ENCODE data around the gene FAM180B. TPM values are rescaled to one million over a fixed set of nuclear protein-coding genes. Genes with fewer than 3 reads are reported as not detected.
"Not testable (repeated sequence)": the region's sequence is repeated elsewhere in the genome, so short reads cannot be mapped to it uniquely, and the experiment has no call there.

Gene FAM180B, protein sequence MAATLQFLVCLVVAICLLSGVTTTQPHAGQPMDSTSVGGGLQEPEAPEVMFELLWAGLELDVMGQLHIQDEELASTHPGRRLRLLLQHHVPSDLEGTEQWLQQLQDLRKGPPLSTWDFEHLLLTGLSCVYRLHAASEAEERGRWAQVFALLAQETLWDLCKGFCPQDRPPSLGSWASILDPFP
- total RNA-seq: not detected in 2 replicates

DNA sequence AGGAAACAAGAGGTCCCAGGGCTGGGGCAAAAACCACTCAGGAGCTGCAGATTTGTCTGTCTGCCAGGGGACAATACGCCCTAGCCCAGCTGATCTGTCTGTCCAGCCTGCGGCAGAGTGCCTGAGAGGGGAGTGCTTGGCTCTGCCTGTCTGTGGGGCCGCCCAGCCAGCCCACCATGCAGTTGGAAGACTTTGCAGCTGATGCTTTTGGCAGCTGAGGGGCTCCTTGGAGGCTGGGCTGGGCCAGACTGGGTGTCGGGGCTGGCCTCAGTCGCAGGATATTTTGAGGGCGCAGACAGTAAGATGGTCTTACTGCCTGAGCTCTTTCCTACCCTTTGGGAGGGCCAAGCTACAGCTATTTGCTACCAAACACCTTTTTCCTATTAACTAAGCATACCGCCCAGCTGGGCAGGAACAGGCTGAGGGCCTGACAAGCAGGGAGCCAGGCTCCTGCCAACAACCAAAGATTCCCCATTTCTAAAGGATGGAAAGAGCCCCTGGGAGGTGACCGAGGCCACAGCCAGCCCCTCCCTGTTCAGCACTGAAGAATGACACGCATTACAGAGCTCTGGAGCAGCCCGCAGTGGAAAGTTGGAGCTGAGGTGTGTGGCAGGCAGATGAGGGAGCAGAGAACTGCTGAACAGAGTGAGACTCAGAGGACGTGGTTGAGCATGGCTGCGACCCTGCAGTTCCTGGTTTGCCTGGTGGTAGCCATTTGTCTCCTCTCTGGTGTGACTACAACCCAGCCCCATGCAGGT lies at the start of gene FAM180B:
Gene FAM180B (plus strand): TSS at position 581 of the 758 bp plus-strand sequence. CDS start 91 bp downstream, at position 672.
- DNase-seq: no peak

DNA sequence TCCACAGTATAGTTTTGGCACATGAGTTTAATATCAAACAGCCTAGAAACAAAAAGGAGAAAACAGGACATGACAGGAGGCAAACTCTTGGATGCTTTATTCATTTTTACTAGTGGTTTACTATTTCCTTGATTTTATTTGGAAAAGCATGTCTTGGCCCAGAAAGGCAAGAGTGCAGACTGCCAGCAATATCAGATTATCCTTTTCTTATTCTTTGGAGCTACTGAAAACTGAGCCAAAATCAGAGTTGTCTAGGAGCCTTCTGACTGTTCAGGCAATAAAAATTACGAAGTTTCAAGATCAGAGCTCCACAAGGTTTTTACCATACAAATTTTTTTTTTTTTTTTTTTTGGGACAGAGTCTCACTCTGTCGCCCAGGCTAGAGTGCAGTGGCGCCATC lies 49.6 kb upstream of the FAM180B start:
- DNase-seq: no peak

DNA sequence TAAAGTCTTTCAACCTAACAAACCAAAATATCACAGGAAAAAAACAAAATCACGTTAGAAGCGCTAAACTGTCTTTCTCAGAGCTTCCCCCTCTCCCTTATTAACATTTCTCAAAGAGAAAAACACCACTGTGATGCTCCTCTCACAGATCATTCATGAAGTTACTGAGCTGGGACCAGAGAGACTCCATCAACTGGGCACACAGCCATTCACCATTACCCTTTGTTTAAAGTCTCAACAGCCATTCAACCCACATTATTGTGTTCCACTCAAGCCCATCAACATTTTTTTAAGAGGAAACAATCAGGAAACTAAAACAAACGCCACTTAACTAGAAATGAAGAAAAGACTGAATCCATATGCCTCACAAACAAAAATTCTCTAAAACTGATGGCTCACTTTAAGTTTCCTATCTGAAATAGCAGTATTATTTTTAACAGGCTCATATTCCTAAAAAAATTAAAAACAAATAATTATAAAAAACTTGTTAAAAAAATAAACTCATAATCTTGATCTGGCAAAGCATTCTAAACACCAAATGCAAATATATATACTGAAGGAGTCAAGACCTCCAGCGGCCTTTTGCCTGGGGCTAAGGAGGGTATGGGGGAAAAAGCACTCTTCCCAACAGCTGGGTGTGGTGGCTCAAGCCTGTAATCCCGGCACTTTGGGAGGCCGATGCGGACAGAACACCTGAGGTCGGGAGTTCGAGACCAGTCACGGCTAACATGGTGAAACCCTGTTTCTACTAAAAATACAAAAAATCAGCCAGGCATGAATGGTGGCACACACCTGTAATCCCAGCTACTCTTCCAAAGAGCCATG lies 47.5 kb upstream of the FAM180B start:
- peak; percentile 85 for DNase-seq

DNA sequence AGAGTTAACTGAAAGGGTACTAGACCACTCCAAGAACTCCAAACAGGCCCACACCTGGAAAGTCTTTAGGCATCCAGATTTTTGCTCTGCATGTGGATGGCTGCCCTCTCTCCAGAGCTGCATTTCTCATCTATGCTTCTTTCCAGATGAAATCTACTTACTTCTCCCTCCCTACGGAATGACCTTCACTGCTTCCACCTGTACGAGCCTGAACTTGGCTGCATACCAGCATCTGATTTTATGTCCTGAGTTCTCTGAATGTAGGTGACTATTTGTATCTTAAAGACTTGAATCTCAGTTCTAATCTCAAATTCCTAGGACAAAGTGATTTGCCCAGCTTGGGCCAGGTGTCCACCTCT lies 46.8 kb upstream of the FAM180B start:
- no peak for DNase-seq

DNA sequence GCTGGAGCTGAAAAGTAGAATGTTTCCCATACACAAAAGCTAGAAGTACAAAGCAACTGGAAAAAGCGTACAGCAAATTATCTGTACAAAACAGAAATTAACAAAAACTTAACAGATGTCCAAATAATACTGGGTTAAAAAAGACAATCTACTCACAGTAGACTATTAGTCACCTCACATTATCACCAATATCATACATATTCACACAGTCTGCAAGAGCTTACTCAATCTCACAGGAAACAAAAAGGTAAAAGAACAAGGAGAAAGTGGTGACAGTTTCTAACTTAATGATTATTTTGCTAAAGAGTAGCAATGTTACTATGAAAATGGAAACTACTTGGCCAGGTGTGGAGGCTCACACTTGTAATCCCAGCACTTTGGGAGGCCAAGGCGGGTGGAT lies 45.4 kb upstream of the FAM180B start:
- no peak for DNase-seq

DNA sequence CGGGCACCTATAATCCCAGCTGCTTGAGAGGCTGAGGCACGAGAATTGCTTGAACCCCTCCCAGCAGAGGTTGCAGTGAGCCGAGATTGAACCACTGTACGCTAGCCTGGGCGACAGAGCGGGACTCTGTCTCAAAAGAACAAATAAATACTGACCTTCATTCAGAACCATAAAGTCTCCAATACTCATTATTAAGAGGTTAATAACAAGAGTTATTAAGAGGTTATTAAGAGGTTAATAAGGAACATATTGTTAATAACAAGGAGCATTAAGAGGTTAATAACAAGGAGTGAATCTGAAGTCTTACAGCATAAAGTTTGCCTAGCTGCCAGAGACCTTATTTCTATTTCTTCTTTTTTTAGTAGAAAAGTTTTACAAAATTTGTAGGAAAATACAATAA lies 41.2 kb upstream of the FAM180B start:
- no peak for DNase-seq

DNA sequence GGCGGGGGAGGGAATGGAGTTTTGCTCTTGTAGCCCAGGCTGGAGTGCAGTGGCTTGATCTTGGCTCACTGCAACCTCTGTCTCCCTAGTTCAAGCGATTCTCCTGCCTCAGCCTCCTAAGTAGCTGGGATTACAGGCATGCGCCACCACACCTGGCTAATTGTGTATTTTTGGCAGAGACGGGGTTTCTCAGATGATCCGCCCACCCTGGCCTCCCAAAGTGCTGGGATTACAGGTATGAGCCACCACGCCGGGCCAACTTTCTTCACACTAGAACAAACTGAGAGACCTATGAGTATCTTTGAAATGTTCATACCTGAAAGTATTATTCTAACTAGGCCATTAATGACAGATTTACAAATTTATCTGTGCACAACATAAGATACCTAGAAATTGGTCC lies 40.2 kb upstream of the FAM180B start:
- not testable (repeated sequence) for DNase-seq

DNA sequence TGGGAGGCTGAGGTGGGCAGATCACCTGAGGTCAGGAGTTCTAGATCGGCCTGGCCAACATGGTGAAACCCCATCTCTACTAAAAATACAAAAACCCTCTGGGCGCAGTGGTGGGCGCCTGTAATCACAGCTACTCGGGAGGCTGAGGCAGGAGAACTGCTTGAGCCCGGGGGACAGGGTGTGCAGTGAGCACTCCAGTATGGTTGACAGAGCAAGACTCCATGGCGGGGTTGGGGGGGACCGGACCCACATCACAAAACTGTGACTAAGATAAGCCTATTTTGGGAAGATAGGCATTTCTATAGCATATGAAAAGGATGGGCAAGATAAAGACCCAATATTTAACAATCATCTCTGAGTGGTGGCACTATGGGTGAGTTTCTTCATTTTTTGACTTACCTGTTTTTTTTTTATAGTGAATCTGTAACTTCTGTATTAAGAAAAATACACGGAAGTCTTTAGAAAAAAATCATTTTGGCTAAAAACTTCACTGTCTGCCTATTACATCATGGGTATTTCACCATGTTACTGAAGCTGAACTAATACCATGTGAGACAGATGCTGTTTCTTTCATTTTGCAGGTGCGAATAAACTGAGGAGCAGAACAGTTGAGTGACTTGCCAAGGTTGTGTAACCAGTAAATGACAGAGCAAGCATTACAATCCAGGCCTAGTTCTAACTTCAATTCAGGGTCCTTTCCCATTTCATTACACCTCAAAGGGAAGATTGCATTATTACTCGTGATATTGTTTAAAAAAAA lies 36.0 kb upstream of the FAM180B start:
- no peak for DNase-seq

DNA sequence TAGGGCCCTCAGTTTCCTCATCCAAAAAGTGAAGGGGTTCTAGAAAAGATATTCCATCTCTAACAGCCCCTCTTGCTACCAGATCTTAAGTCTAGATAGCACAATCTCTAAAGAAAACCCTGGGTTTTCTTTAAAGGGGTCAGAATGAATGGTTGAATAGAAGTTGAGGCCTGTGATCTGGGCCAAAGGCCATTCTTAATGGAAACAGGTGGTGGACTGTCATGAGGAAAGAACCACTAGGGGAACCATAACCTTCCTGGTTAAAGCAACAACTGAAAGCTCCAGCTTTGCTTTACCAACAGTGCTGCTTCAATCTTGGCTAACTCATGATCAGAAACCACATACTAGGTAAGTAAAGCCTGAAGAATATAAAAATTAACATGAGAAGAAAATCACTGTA lies 35.4 kb upstream of the FAM180B start:
- peak; percentile 60 for DNase-seq

DNA sequence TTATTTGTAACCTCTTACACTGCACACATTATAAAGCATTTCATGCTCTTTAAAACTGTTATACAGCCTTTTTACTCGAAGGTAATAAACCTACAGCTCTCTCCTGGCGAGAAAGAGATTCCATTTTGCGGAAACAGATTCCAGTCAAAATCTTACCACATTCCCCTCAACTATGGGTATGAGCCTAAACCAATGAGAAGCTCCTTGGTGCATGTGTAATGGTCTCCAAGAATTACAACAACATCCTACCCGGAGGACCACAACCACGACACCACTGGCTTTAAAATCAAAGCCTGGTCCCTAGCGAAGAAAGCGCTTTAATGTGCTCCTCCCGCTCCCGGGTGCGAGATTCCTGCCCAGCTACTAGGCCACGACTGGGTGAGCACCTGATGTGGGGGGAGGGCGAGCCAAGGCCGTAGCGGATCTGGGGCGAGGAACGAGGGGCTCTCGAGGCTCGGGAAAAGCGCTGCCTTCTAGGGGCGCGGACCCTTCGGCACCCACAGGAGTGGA lies 34.4 kb upstream of the FAM180B start:
- DNase-seq: peak; percentile 44

DNA sequence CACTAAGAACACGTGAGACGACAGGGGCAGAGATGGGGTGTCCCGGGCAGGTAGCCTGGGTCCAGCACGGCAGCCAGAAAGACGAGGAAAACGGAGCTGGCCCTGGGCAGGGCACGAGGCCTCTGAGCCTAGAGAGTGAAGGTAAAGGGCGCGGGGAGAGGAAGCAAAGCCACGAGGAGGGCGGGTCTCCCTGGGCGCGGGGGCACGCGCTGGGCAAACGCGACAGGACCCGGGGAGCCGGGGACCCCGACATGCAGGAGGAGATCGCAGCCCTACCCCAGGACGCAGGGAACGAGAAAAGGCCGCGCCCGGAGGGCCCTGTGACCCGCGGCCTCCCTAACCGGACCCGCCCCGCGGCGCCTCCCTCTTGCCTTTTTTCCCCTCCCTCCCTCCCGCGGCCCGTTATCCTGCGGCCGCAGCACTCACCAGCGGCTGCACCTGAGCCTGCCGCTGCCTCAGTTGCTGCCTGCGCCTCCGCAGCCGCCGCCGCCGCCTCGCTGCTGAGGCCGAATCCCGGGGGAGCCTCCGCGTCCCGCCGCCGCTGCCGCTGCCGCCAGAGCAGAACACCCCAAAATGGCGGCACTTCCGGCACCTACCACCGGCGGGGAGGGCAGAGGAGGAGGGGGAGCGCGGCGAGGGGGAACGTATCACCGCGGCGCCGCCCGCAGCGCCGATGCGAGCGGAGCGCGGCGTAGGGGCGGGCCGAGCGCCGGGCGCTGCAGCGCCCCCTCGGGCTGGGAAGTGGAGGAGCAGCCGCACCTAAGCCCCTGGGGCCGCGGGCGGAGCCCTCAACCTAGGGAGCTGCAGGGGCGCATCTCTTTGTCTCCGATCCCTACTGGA lies 33.7 kb upstream of the FAM180B start, which contains the start of gene CELF1:
Gene CELF1 (minus strand): TSS at position 567 of the 840 bp plus-strand sequence. CDS start 53,609 bp downstream, outside the sequence.
- DNase-seq: peak; percentile 93

DNA sequence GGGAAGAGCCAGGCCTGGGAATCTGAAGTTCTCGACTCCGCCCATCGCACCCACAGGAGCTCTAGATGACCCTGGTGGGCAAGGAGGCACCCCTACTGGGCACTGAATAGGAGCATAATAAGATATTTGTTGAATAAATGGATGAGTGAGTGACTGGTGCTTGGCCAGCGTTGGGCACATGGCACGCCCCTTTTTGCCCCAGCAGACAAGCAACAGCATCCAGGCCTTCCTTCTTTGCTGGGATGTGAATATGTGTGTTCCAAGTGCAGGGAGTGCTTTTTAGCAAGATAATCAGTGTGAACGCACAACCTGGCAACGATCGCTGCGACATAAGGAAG lies 33.1 kb upstream of the FAM180B start:
- peak; percentile 67 for DNase-seq

DNA sequence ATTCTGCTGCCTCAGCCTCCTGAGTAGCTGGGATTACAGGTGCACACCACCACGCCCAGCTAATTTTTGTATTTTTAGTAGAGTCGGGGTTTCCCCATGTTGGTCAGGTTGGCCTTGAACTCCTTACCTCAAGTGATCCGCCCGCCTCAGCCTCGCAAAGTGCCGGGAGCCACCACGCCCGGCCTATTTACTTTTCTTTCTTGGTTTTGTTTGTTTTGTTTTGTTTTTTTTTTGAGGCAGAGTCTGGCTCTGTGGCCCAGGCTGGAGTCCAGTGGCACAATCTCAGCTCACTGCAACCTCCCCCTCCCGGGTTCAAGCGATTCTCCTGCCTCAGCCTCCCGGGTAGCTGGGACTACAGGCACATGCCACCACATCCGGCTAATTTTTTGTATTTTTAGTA lies 29.5 kb upstream of the FAM180B start:
- DNase-seq: not testable (repeated sequence)

DNA sequence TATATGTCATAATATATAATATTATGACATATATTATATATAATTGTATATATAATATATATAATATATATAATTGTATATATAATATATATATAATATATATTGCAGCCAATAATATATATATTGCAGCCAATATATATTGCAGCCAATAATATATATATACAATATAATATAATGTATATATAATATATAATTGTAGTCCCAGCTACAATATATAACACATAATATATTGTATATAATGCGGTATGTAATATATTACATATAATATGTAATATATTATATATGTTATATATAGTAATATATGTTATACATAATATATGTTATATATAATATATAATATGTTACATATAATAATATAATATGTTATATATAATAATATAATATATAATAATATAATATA lies 27.8 kb upstream of the FAM180B start:
- DNase-seq: no peak

DNA sequence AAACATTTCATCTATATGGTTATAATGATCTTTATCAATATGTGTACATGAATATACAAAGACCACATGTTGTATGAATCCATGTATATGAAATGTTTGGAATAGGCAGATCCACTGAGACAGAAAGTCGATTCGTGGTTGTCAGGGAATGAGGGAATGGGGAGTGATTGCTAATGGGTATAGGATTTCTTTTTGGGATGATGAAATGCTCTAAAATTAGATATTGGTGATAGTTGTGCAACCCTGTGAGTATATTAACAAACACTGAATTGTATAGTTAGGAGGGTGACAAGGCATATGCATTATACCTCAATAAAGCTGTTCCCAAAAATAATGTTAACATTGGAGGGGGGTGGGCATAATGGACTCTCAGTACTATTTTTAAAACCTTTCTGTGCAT lies 26.1 kb upstream of the FAM180B start:
- DNase-seq: no peak

DNA sequence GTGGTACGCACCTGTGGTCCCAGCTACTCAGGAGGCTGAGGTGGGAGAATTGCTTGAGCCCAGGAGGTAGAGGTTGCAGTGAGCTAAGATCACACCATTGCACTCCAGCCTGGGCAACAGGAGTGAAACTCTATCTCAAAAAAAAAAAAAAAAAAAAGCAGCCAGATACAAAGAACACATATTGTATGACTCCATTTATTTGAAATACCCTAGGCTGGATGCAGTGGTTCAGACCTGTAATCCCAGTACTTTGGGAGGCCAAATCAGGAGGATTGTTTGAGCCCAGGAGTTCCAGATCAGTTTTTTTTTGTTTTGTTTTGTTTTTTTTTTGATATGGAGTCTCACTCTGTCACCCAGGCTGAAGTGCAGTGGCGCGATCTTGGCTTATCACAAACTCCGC lies 24.1 kb upstream of the FAM180B start:
- DNase-seq: not testable (repeated sequence)

DNA sequence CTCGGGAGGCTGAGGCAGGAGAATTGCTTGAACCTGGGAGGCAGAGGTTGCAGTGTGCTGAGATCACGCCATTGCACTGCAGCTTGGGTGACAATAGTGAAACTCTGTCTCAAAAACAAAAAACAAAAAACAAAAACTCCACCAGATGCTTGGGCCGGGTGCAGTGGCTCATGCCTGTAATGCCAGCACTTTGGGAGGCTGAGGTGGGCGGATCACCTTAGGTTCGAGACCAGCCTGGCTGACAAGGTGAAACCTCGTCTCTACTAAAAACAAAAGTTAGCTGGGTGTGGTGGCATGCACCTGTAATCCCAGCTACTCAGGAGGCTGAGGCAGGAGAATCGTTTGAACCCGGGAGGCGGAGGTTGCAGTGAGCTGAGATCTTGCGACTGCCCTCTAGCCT lies 22.1 kb upstream of the FAM180B start:
- not testable (repeated sequence) for DNase-seq

DNA sequence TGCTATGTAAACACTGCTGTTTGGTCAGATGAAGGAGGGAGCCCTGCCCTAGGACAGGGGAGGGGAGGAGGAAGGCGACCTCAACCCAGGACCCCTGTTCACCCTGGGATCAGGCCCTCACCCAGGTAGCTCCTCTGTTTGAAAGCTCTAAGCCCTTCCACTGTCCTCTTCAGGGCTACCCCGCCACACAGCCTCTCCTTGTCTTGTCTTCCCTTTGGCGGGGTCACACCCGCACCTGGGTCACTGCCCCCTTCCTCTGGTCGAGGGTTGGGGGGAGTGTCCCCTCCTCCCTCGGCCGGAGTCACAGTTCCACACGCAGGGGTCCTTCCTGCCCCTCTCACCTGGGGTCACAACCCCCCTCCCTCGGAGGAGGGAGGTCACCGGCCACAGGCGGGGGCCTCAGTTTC lies 21.5 kb upstream of the FAM180B start:
- DNase-seq: no peak

DNA sequence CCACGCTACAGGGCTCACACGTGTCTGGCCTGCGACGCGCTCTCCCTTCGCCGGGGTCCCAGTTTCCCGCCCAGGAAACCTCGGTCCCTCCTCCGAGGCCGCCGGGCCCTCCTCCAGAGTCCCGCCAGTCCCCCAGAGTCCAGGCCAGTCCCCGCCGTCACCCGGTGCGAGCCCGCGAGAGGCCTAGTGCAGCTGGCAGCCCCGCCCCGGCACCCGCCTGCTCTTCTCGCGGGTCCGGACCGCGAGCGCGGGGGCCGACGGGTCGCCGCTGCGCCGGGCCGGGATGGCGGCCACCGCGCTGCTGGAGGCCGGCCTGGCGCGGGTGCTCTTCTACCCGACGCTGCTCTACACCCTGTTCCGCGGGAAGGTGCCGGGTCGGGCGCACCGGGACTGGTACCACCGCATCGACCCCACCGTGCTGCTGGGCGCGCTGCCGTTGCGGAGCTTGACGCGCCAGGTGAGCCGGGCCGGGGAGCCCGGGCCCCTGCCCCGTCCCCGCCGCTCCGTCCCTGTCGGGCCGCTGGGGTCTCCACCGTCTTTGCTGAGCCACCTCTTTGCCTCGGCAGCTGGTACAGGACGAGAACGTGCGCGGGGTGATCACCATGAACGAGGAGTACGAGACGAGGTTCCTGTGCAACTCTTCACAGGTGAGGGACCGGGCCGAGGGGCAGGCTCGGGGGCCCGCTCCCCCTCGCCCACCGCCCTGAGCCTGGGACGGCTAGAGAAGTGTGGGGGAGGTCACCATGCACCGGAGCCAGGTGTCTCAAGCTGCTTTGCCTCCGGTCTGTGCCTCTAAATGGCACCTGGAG lies 20.9 kb upstream of the FAM180B start, which contains the start of gene PTPMT1:
Gene PTPMT1 (plus strand): TSS at position 260 of the 809 bp plus-strand sequence. CDS start 24 bp downstream, at position 284.
- peak; percentile 81 for DNase-seq

DNA sequence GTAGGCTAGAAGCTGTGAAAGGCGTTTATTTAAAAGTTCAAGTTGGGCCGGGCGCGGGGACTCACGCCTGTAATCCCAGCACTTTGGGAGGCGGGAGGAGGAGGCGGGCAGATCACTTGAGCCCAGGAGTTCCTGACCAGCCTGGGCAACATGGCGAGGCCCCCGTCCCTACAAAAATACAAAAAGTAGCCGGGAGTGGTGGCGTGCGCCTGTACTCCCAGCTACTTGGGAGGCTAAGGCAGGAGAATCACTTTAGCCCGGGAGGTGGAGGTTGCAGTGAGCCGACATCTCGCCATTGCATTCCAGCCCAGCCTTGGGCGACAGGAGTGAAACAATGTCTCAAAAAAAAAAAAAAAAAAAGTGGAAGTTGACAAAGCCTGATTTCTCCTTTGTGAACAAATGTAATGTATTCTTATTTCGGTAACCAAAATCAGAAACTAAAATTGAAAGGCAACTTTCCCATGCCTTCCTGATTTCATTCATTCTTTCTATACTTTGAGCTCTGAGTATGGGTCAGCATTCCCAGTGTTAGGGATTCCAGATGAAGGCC lies 20.3 kb upstream of the FAM180B start:
- peak; percentile 32 for DNase-seq
